Tibial nerve (tissue), 3 donors: ENCODE results near the gene PLB1.

Experiments used
- POLR2A ChIP-seq, 2 donors: fragments of 450-650 bp; IDR thresholded peaks; one replicate each; pipeline ENCODE4 v1.6.1; 2017; ENCODE audit warnings: antibody characterized with exemption in 2 of 2, mild to moderate bottlenecking in 2 of 2, moderate library complexity in 2 of 2
- TF ChIP-seq, protein P1 (sequence below), 5 experiments: fragments of 200-600 bp in 3 of 5; fragments of 450-650 bp in 2 of 5; sonication (generic) in 3 of 5; IDR thresholded peaks; one replicate each; pipeline ENCODE4 v1.5.1; 2016 to 2019; ENCODE audit warnings: antibody characterized with exemption in 5 of 5, mild to moderate bottlenecking in 3 of 5, moderate library complexity in 2 of 5

GRCh38 chr2:28447086-28447485 lies 48.8 kb upstream of the PLB1 start:
- TF ChIP-seq, protein P1, sequence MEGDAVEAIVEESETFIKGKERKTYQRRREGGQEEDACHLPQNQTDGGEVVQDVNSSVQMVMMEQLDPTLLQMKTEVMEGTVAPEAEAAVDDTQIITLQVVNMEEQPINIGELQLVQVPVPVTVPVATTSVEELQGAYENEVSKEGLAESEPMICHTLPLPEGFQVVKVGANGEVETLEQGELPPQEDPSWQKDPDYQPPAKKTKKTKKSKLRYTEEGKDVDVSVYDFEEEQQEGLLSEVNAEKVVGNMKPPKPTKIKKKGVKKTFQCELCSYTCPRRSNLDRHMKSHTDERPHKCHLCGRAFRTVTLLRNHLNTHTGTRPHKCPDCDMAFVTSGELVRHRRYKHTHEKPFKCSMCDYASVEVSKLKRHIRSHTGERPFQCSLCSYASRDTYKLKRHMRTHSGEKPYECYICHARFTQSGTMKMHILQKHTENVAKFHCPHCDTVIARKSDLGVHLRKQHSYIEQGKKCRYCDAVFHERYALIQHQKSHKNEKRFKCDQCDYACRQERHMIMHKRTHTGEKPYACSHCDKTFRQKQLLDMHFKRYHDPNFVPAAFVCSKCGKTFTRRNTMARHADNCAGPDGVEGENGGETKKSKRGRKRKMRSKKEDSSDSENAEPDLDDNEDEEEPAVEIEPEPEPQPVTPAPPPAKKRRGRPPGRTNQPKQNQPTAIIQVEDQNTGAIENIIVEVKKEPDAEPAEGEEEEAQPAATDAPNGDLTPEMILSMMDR (IDR thresholded peaks at IDR 0.05) = no peak
- no peak for TF ChIP-seq POLR2A (IDR thresholded peaks at IDR 0.05)
